Activated effector memory CD4-positive, alpha-beta T cell treated with Interleukin-2 at 50 U/mL for 16 hours (primary cell): Measurements from ENCODE around the gene OPRM1.
"Not testable (repeated sequence)": the region's sequence is repeated elsewhere in the genome, so short reads cannot be mapped to it uniquely, and the experiment has no call there.

Source experiments
- DNase-seq: peaks from one replicate; pipeline ENCODE4 v3.0.0-alpha.2; 2020

OPRM1 gene

DNA sequence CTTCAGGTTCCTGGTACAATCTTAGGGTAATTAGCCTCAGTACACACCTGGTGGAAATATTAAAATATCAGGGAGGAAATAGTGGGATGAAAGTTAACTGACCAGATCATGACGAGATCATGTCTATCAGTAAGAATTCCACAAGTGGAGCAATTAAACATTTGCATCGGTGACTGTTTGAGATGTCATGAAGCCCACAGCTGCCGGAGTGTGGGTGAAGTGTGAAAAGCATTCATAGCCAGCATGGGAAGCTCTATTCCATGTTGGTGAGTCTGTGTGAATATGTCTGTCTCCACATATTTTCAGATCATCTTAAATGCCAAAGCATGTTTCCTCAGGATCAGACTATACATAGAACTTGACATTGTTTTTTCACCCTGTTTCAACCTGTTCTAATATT lies 174.7 kb downstream of the OPRM1 start:
- DNase-seq, result no peak

DNA sequence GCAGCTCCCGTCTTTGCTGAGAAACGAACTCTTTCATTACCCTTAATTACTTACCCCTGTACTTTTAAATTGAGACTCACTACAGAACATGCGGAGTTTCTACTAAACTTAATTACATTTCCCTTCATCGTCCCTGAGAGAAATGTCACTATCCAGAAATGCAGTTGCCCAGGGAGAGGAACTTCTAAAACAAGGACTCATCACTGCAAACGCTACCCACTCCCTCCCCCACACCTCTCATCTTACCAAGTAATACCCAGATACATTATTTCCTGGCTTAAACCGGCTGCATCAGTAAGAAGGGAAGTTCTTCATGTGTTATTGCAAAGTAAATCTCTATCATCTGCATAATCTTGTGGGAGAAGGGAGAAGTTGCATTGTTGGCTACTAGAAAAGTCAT lies 179.3 kb downstream of the OPRM1 start:
- no peak for DNase-seq

DNA sequence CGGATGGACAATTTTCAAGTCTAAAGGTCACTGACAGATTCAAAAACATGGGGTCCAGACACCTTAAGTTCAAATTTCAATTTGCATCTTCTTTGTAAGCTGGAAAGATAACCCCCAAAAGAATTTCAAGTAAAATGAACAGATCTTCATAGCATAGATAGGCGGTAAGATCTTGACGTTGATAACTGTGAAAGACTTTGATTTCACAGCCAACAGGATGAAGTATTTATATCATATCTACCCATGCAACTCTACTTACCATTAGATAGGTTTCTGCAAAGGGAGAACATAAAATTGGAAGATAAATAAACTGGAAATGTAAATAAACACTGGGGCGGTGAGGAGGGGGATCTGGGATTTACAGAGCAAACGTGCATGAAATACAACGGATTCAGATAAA lies 179.7 kb downstream of the OPRM1 start:
- no peak for DNase-seq

DNA sequence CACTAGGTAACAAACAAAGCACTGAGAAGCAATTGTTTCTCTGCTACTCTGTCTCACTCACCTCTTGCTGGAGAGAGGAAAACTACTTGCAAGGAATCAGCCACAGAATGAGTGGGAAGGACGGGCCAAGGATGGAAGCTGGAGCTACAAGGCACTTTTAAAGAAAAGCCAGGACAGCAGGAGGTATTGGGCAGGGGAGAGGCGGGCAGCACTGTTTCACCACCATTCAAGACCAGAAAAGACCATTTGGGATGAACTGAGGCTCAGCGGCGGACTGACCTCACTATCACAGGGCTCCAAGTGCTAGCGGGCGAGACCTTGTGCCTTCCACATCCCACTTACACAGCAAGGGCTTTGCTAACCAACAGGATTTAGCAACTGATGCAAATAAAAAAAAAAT lies 180.2 kb downstream of the OPRM1 start:
- no peak for DNase-seq

DNA sequence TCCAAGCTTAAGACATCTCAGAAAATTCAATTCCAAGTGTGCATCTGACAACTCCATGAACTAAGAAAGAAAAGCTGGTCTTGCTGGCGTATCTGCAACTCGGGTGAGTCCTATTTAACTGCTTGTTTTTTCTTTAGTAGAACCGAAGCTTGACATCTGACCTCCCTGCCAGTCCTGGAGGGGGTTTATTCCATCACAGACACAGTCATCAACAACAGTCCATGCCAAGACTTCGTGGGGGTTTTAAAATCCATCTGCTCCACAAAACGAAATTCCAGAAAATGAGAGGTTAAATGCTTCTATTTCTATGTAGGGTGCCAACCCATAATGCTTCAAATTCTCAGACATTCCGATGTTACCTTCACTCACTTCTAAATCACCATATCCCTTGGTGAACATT lies 183.7 kb downstream of the OPRM1 start:
- no peak for DNase-seq

DNA sequence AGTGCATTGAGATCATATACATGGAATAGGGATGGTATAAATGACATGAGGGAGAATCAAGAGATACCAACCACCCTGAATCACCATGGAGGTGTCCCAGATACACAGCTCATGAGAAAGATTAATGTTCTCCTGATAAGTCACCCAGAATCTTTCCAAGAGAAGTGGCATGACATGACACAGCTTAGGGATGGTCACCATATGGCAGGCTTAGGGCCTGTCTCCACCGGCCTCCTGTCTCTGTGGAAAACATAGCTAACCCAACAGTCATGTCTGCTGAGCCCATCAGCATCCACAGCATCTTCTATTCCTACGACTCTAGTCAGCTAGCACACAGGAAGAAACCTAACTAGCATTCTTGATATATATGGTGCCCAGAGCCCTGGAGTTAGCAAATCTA lies 184.3 kb downstream of the OPRM1 start:
- no peak for DNase-seq

DNA sequence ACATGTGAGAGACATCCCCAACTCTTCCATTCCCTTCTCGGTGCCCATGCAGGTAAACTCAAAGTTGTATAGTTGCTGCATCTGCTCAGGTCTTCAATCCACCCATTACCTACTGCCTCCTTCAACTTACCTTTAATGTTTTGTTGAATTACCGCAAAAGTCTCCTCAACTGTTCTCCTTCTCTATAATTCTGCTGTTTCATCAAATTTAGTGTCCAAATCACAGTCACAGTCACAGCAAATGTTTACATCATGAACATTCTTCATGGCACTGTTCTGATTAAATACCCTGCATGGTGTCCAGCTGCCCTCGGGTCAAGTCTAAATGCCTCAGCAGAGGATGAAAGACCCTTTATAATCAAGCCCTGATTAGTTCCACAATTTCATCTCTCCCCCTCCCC lies 187.4 kb downstream of the OPRM1 start:
- no peak for DNase-seq

DNA sequence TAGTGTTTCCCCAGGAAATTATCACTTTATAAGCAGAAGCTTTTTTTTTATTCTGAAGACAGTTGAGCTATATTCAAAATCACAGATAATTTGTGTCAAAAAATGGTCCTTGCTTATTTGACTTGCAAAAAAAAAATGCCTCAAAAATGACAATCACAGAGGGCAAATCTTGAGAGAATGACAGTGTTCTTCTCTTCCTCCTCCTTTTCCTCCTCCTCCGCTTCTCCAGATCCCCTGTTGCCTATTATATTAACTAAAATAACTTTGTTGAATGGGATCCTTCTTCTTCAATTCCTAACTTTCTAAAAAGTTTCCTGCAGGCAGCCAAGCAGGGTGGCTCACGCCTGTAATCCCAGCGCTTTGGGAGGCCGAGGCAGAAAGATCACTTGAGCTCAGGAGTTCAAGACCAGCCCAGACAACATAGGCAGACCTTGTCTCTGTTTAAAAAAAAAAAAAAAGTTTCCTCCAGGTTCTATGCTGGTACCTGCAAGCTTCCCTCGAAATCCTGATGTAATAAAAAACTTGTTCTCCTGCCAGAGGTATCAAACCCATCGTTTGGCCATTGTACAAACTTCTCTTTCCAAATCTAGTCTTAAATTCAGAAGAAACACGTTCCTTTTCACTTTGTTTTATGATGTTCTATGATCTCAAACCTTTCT lies 189.0 kb downstream of the OPRM1 start:
- no peak for DNase-seq

DNA sequence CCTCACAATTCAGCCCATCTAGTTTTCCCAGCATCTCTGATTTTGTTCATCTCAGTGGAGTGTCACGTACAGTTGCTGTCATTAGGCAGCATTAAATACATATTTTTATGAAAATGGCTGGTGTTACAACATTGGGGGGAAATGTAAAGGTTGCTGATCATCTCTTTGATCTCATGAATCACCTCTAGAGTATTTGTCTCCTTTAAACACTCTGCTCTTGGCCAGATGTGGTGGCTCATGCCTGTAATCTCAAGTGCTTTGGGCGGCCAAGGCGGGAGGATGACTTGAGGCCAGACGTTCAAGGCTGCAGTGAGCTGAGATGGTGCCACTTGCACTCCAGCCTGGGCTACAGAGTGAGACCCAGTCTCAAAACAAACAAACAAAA lies 189.5 kb downstream of the OPRM1 start:
- DNase-seq, result no peak

DNA sequence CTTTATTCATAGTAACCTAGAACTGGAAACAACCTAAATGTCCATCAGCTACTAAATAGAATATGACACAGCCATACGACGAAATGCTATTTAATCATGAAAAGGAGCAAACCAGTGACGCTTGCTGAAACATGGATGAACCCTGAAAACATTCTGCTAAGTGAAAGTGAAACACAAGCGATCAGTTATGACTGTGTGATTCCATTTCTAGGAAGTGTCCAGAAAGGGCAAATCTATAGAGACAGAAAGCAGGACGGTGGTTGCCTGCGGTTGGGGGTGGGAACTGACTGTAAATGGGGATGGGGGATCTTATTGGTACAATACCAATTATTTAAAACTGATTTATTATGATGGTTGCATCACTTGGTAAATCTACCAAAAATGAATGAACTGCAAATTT lies 190.7 kb downstream of the OPRM1 start:
- peak; percentile 10 for DNase-seq

DNA sequence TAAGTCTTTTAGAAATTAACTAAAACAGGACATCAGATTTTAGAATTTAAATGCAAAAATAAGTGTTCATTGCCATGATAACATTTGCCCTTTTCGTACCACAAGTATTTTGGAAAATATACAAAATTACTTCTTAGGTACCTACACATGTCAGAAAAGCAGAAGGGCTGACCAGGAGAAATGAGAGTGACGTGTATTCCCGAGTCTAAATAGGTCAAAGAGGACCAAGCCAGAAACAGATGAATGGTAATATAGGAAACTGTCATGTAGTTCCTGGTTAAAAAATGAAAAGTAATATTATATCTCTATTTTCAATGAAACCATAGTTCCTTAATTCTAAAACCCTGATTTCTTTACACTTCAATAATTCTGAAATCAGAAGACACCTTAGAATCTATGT lies 191.4 kb downstream of the OPRM1 start:
- no peak for DNase-seq

DNA sequence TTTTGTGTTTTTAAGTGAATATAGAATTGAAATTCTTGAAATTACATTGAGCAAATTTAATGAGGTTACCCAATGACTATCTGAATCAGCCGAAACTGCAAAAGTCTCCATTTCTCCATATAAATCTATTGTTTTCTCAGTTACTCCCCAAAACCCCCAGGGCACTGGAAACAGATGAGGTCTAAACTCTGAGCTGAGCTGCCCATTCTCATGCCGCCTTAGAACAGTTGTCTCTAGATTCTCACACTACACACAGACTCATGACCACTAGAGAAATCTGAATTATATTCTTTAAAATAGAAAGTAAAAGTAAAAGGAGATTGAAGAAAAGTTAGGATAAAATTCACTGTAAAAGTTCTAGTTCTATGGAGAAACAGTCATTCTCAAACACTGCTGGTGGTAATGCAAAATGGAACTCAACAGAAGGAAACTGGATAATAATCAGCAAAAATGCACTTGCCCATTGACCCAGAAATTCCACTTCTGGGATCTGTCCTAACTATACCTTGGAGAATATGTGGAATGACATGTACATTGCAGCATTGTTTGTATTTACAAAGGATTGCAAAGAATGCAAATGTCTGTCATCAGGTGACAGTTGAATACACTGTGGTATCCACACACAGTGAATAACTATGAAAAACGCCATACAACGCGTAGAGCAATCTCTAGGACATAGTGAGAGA lies 192.0 kb downstream of the OPRM1 start:
- no peak for DNase-seq

DNA sequence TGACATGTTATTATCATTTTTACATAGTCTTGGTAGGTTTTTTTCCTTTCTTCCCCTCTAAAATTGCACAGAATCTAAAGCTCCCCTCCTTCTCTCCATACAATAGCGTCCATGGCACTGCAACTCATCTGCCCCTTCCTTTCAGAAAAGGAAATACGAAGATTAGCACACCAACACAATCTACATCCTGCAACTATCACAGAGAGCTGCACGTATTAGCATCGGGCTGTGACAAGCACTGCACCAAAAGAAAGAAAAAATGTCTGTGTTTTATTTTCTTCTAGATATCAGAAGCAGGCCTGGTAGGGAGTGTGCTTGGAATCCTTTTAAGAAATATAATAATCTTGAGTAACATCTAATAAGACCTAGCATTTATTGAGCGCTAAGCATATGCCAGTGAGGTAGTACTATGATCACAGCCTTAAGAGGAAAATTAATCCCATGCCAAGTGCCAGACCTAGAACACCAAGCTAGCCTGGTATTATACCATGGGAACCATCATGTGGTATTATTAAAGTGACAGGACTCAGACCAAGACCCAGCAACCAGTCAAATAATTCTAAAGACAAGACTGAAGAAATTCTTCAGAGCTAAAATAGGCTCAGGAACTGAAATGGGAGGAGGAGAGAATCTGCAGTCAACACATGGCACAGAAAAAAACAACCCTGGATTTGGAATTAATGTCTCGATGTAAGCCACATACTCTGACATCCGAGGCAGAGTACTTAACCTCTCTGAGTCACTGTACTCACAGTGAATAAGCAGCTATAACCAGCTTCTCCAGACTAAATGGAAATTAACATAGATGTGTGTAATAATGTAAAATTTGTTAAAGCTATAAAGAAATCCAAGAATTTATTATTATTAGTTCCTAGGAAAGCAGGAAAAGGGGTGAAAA lies 193.2 kb downstream of the OPRM1 start:
- no peak for DNase-seq

DNA sequence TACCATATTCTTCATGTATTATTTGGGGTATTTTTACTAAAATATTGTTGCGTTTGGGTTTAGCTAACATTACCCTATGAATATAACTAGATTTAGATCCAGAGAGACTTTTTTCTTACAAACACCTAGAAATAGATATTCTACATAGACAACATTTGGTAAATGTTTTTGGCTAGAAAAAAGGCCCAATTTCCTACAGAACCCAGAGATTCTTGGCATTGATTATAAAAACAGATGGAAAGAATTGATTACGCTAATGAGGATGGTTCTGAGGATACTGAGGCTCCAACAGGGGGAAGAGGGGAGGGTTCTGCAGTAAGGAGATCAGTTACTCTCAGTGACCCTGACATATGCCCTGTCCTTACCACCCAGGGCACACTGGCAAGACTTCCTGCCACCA lies 194.3 kb downstream of the OPRM1 start:
- no peak for DNase-seq

DNA sequence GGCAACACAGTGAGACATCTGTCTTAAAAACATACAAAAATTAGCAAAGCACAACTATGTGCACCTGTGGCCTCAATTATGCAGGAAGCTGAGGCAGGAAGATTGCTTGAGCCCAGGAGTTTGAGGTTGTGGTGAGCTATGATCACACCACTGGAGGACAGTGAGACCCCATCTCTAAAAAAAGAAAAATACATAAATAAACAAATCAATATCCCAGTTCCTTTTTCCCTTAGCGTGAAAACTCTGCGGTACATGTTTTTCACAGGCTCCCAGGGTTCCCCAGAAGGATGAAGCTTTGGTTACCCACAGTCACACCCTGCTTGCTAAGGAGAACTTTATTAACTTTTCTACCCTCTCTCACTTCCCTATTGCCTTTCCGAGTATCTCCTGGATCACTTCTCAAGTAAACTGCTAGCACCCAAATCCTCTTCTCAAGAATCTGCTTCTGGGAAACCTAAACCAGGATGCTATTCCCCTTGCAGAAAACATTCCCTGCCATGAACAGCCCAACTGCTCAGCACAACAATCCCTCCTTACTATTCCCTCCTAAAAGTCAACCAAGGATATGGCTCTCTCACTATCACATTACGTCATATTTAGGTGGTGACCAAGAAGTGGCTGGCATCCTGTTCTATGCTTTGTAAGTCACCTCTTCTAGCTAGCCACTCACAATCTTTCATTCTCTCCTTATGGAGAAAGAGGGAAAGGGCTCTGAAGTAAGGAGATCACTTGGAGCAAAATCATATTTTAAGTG lies 195.2 kb downstream of the OPRM1 start:
- DNase-seq, result no peak

DNA sequence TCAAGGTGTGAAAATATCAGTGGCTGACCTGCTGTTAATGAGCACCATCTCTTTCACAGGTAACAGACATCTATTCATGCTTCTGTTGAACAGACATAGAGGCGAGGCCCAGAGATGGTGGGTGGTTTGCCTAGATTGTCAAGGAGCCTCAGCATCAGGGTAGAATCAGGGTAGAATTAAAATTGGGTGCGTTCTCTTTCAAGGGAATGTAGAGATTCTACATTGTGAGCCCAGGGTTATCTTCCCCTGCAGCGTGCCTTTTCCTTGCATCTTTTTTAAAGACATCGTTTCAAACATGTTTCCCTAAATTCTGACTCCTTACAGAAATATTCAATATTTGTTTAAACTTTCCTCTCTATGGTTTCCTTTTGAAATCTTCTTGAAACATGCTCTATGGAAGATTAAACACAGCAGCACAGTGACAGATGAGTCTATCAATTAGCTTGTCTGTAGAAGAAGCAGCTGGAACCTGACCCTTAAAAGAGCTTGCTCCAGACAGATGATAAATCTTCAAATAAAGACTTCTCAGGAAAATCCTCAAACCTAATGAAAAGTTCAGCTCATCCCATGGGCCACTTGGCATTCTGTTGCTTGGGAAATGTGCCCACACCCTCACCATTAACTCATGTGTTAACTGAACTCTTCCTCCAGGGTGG lies 197.7 kb downstream of the OPRM1 start:
- no peak for DNase-seq

DNA sequence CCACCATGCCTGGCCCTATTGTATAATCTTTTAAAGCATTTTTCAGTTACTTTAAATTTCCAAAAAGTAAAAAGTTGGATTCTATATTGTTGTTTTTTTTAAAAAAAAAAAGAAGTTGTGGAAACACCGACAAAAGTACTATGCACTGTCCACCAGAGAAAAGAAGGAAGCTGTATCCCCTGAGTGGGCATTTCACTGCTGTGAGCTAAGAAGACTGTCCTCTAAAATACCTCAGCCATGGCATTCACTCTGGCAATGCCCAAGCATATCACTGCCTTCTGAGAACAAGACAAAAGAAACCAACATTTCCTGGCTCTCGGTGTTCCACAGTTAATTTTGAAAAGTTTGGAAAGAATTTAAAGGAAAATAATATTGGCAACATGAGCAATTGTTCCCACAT lies 199.8 kb downstream of the OPRM1 start:
- no peak for DNase-seq

DNA sequence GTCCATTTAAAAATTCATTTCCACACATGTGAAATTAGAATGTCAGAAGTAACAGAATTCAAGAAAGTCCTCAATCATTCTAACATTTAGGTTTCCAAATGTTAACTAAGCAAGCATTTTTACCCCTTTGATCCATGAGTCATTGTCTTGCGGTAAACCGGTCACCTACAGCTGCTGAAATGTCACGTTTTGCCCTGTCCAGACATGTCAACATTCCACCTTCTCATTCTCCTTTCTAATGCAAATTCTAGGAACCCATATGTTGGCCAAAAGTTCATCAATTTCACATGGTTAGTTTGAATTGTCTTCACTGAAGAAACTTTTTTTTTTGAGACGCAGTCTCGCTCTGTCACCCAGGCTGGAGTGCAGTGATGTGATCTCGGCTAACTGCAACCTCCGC lies 200.4 kb downstream of the OPRM1 start:
- DNase-seq, result no peak

DNA sequence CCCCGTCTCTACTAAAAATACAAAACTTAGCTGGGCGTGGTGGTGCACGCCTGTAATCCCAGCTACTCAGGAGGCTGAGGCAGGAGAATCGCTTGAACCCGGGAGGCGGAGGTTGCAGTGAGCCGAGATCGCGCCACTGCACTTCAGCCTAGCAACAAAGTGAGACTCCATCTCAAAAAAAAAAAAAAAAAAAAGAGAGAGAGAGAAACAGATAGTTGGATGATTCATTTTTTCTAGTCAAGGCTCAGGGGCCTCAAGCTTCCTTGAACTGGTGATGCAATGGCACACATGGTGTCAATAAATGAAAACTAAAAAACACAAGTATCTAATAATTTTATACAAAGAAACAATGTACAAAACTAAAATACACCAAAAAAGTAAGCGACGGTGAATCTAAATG lies 202.0 kb downstream of the OPRM1 start:
- not testable (repeated sequence) for DNase-seq

DNA sequence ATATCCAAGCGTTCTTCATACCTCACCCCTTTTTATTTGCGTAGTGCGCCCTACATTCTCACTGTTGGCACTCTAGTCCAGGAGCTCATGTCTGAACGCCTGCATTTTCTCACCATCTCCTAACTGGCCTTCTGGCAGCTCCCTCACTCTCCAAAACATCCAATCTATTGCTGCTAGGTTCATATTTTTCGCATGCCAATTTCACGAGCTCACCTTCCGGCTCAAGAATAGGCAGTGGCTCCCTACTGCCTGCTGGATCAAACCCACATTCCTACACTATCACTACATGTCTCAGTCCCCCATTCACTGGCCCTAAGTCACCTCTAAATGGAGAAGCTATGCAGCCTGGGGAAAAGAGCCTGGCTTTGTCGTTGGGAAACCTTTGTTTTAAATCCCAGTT lies 202.5 kb downstream of the OPRM1 start:
- DNase-seq, result no peak

DNA sequence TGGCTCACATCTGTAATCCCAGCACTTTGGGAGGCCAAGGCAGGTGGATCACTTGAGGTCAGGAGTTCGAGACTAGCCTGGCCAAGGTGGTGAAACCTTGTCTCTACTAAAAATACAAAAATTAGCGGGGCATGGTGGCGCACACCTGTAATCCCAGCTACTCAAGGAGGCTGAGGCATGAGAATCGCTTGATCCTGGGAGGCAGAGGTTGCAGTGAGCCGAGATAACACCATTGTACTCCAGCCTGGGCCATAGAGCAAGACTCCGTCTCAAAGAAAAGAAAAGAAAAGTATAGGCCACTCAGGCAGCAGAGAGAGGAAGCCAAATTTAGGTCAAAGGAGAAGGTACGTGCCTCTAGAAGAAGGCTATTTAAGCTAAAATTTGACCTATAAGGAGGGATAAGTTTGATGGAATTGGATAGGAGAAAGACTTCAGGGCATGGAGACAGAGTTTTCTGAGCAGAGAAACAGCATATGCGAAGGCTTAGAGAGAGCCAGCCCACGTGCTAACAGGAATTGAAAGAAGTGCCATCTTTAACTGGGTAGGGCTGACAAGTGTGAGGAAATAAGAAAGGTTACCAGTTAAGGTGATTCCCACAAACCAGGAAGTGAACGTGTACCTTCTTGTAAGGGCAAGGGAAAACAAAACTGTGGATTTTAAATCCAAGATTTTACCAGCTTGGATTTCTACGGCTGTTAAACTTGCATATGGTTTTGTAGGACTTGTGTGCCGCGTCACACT lies 203.7 kb downstream of the OPRM1 start:
- no peak for DNase-seq
